ENCODE results near the gene CAMK1D.

- TF ChIP-seq TCF4 (CRISPR knock-in tag; IDR thresholded peaks at IDR 0.05; ENCODE audit: borderline replicate concordance) (no peak), PATZ1 (CRISPR knock-in tag; IDR thresholded peaks at IDR 0.05; ENCODE audit: borderline replicate concordance) (no peak), ZNF70 (CRISPR knock-in tag; IDR thresholded peaks at IDR 0.05) (no peak), ZFP30 (CRISPR knock-in tag; IDR thresholded peaks at IDR 0.05) (no peak), CSDC2 (CRISPR knock-in tag; IDR thresholded peaks at IDR 0.05) (no peak), TSHZ2 (CRISPR knock-in tag; IDR thresholded peaks at IDR 0.05) (no peak)
Observed at GRCh38 chr10:12838366-12838765, 489.0 kb downstream of the CAMK1D start.

Data from SK-N-SH treated with all-trans-retinoic acid at 6 μM for 48 hours (cell line).